Tibial nerve (tissue), 4 donors: ENCODE results near the gene PLCG2.
A peak's percentile ranks its signal among the peaks of the same experiment; 100 is the strongest.

Source experiments
- EP300 ChIP-seq, 2 donors: sonication (generic); formaldehyde crosslinking; IDR thresholded peaks; one replicate each; pipeline ENCODE4 v1.6.1; 2017; ENCODE audit warnings: antibody characterized with exemption in 2 of 2, mild to moderate bottlenecking in 1 of 2
- POLR2A ChIP-seq, 2 donors: fragments of 450-650 bp; IDR thresholded peaks; one replicate each; pipeline ENCODE4 v1.6.1; 2017; ENCODE audit warnings: antibody characterized with exemption in 2 of 2, mild to moderate bottlenecking in 2 of 2, moderate library complexity in 2 of 2
- TF ChIP-seq, protein P1 (sequence below), 5 experiments: fragments of 200-600 bp in 3 of 5; fragments of 450-650 bp in 2 of 5; sonication (generic) in 3 of 5; IDR thresholded peaks; one replicate each; pipeline ENCODE4 v1.5.1; 2016 to 2019; ENCODE audit warnings: antibody characterized with exemption in 5 of 5, mild to moderate bottlenecking in 3 of 5, moderate library complexity in 2 of 5

DNA sequence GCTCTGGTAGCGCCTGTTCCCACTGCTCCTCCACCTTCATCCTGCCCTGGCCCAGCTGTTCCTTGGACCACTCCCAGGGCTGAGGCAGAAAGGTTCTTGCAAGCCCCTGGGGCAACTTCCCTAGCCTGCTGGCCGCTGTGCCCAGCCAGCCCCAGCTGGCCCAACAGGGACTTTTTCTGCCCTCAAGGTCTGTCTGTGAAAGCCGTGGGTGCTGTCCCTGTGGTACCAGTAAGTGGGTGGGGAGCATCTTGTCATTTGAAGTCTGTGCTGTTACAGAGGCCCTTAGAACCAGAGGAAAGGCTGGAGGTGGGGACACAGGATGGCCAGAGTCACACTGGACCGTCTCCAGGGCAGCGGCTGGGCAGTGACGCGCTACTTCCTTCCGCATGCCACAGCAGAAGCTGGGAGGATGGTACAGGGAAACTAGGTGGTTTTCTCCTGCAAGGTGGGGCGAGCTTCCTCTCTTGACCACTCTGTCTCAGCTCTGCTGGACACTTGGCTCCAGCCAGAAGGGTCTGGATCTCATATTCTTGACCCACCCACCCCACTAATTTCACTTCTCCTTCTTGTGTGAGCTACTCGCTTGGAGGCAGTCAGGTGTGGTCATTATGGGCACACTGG, 87.8 kb downstream of the PLCG2 start:
- TF ChIP-seq, protein P1, sequence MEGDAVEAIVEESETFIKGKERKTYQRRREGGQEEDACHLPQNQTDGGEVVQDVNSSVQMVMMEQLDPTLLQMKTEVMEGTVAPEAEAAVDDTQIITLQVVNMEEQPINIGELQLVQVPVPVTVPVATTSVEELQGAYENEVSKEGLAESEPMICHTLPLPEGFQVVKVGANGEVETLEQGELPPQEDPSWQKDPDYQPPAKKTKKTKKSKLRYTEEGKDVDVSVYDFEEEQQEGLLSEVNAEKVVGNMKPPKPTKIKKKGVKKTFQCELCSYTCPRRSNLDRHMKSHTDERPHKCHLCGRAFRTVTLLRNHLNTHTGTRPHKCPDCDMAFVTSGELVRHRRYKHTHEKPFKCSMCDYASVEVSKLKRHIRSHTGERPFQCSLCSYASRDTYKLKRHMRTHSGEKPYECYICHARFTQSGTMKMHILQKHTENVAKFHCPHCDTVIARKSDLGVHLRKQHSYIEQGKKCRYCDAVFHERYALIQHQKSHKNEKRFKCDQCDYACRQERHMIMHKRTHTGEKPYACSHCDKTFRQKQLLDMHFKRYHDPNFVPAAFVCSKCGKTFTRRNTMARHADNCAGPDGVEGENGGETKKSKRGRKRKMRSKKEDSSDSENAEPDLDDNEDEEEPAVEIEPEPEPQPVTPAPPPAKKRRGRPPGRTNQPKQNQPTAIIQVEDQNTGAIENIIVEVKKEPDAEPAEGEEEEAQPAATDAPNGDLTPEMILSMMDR (IDR thresholded peaks at IDR 0.05) = no peak
- TF ChIP-seq POLR2A (IDR thresholded peaks at IDR 0.05) = no peak
- peak in 1 of 2 donors; percentile 57 for TF ChIP-seq EP300 (IDR thresholded peaks at IDR 0.05)
